Stimulated activated CD4-positive, alpha-beta T cell treated with anti-CD3 and anti-CD28 coated beads, Interleukin-4, amount 100 ng/mL, for 1 hour (primary cell): ENCODE measurements around the gene PADI4.

Source experiments
- DNase-seq: peaks from one replicate; pipeline ENCODE4 v3.0.0-alpha.2; 2020

Gene PADI4

GRCh38 chr1:17350928-17351446 is 43.0 kb downstream of the PADI4 start:
- DNase-seq: no peak

GRCh38 chr1:17351598-17352324 is 43.8 kb downstream of the PADI4 start:
- no peak for DNase-seq

GRCh38 chr1:17352419-17352909 is 44.5 kb downstream of the PADI4 start:
- DNase-seq: no peak

GRCh38 chr1:17355898-17356297 is 47.9 kb downstream of the PADI4 start:
- DNase-seq: no peak

- peak; percentile 19 for DNase-seq
Observed at GRCh38 chr1:17356387-17357026, 48.5 kb downstream of the PADI4 start.

GRCh38 chr1:17358557-17358956 is 50.6 kb downstream of the PADI4 start:
- no peak for DNase-seq

- DNase-seq: no peak
Observed at GRCh38 chr1:17359031-17359430, 51.0 kb downstream of the PADI4 start.

- no peak for DNase-seq
Observed at GRCh38 chr1:17359808-17360207, 51.8 kb downstream of the PADI4 start.

GRCh38 chr1:17360272-17360956 is 52.4 kb downstream of the PADI4 start:
- DNase-seq: no peak

GRCh38 chr1:17361687-17362086 is 53.7 kb downstream of the PADI4 start:
- no peak for DNase-seq

- DNase-seq: no peak
Observed at GRCh38 chr1:17363351-17363750, 55.4 kb downstream of the PADI4 start.

- DNase-seq: no peak
Observed at GRCh38 chr1:17363771-17364170, 55.8 kb downstream of the PADI4 start.

GRCh38 chr1:17365293-17365692 is 57.3 kb downstream of the PADI4 start:
- no peak for DNase-seq

GRCh38 chr1:17369466-17369865 is 61.5 kb downstream of the PADI4 start:
- DNase-seq: no peak

GRCh38 chr1:17370618-17371017 is 62.6 kb downstream of the PADI4 start:
- DNase-seq: no peak

GRCh38 chr1:17371896-17372295 is 63.9 kb downstream of the PADI4 start, which contains the start of gene PADI6:
PADI6 (plus strand) TSS chr1:17372196; CDS start chr1:17372246, 50 bp downstream.
- no peak for DNase-seq

- DNase-seq: no peak
Observed at GRCh38 chr1:17372955-17373354, 65.0 kb downstream of the PADI4 start.

GRCh38 chr1:17375651-17376050 is 67.7 kb downstream of the PADI4 start:
- no peak for DNase-seq

- no peak for DNase-seq
Observed at GRCh38 chr1:17377325-17377953, 69.4 kb downstream of the PADI4 start.

GRCh38 chr1:17381161-17381560 is 73.2 kb downstream of the PADI4 start:
- DNase-seq: no peak

- no peak for DNase-seq
Observed at GRCh38 chr1:17392199-17392740, 84.3 kb downstream of the PADI4 start.

- DNase-seq: no peak
Observed at GRCh38 chr1:17393230-17393629, 85.2 kb downstream of the PADI4 start.
